Erythroblast (primary cell): ENCODE measurements around the gene AKAP6.

Source experiments
- GATA1 ChIP-seq: IDR thresholded peaks from 2 replicates; pipeline ENCODE4 v1.6.1; 2011; ENCODE audit warnings: low read depth, mild to moderate bottlenecking, control low read depth, low read length, moderate library complexity
- POLR2A ChIP-seq: IDR thresholded peaks from 2 replicates; pipeline ENCODE4 v1.6.1; 2011; ENCODE audit warnings: mild to moderate bottlenecking, low read length

DNA sequence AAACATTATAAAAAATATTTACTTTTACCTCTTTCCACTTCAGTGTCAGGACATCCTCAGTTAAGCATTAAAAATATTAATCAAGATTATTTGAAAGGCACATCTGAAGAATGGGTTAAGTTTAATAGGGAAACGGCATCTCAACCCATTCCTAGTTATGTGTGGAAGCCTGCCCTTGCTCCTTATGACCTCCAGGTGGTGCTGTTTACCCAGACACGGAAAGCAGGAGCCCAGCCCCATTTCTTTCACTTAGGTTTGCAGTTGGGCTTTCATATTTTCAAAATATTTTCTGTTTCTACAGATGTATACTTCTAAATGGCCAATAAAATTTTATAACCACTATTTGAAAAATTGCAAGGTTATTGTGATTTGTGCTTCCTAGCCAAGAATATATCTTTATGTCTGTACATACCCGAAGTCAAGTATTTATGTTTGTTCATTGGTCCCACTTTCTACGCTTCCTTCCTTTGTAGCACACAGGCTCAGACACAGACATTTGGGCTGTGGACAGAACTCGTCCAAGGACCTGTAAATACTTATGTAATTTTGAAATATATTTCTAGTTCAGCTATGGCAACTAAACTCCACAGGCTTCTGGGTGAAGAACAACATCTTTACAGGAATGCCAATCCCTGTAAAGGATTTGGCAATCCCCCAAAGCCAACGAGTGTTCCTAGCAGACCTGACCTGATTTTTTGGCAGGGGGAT, 247.1 kb downstream of the AKAP6 start:
- TF ChIP-seq POLR2A (no peak), GATA1 (no peak)
